NCI-H1436 (cell line): Measurements from ENCODE around the gene ACOT2.
"Not testable (repeated sequence)": the region's sequence is repeated elsewhere in the genome, so short reads cannot be mapped to it uniquely, and the experiment has no call there.

Source experiments
- DNase-seq: peaks from one replicate; lab custom pipeline; 2025; lab: John Stamatoyannopoulos, UW

Gene ACOT2

GRCh38 chr14:73569185-73569958, at the start of gene ACOT2:
Gene ACOT2 (plus strand): TSS chr14:73569213. CDS start chr14:73569241, 28 bp downstream.
- DNase-seq, result peak; percentile 59

GRCh38 chr14:73521229-73521628, 47.8 kb upstream of the ACOT2 start:
- no peak for DNase-seq

GRCh38 chr14:73524493-73524892, 44.5 kb upstream of the ACOT2 start:
- DNase-seq, result no peak

GRCh38 chr14:73526036-73526984, 42.7 kb upstream of the ACOT2 start:
- DNase-seq, result no peak

GRCh38 chr14:73529356-73529755, 39.7 kb upstream of the ACOT2 start:
- not testable (repeated sequence) for DNase-seq

- not testable (repeated sequence) for DNase-seq
Measured at GRCh38 chr14:73531971-73532370, 37.0 kb upstream of the ACOT2 start.

GRCh38 chr14:73537244-73538045, 31.6 kb upstream of the ACOT2 start:
- DNase-seq, result peak; percentile 14

GRCh38 chr14:73539017-73539416, 30.0 kb upstream of the ACOT2 start:
- DNase-seq, result not testable (repeated sequence)

- DNase-seq, result not testable (repeated sequence)
Measured at GRCh38 chr14:73542961-73543360, 26.1 kb upstream of the ACOT2 start.

GRCh38 chr14:73545353-73545752, 23.7 kb upstream of the ACOT2 start:
- not testable (repeated sequence) for DNase-seq

- not testable (repeated sequence) for DNase-seq
Measured at GRCh38 chr14:73549097-73549496, 19.9 kb upstream of the ACOT2 start.

GRCh38 chr14:73549889-73550524, 19.0 kb upstream of the ACOT2 start:
- not testable (repeated sequence) for DNase-seq

GRCh38 chr14:73553845-73554244, 15.2 kb upstream of the ACOT2 start:
- no peak for DNase-seq

- DNase-seq, result not testable (repeated sequence)
Measured at GRCh38 chr14:73557201-73557600, 11.8 kb upstream of the ACOT2 start.

GRCh38 chr14:73558238-73558637, 10.8 kb upstream of the ACOT2 start:
- DNase-seq, result not testable (repeated sequence)

GRCh38 chr14:73562256-73562655, 6.8 kb upstream of the ACOT2 start:
- not testable (repeated sequence) for DNase-seq

- not testable (repeated sequence) for DNase-seq
Measured at GRCh38 chr14:73562696-73563095, 6.3 kb upstream of the ACOT2 start.

GRCh38 chr14:73566431-73566830, 2.6 kb upstream of the ACOT2 start:
- DNase-seq, result not testable (repeated sequence)

- not testable (repeated sequence) for DNase-seq
Measured at GRCh38 chr14:73566935-73567334, 2.1 kb upstream of the ACOT2 start.

GRCh38 chr14:73567358-73567757, 1.7 kb upstream of the ACOT2 start:
- DNase-seq, result no peak
